Colon (tissue), 2 donors: ENCODE data around the gene TPSAB1.

Experiments used
- FAIRE-seq: peaks from 2 replicates; lab custom pipeline; 2012; peaks lifted over from hg19 to GRCh38; lab: Jason Lieb, UNC
- donor health status: control.
- donor health status: control.

Gene TPSAB1

GRCh38 chr16:1210461-1210860 lies 30.0 kb upstream of the TPSAB1 start:
- FAIRE-seq = no peak

- FAIRE-seq = no peak
These were observed 28.8 kb upstream of the TPSAB1 start for GRCh38 chr16:1211451-1212268.

- FAIRE-seq = no peak
These were observed 27.8 kb upstream of the TPSAB1 start for GRCh38 chr16:1212616-1213194.

GRCh38 chr16:1213231-1213630 lies 27.3 kb upstream of the TPSAB1 start:
- no peak for FAIRE-seq

- FAIRE-seq = no peak
These were observed 26.6 kb upstream of the TPSAB1 start for GRCh38 chr16:1213796-1214372.

GRCh38 chr16:1214719-1215118 lies 25.8 kb upstream of the TPSAB1 start:
- FAIRE-seq = no peak

GRCh38 chr16:1215574-1216295 lies 24.8 kb upstream of the TPSAB1 start:
- FAIRE-seq = no peak

GRCh38 chr16:1216296-1216619 lies 24.2 kb upstream of the TPSAB1 start:
- no peak for FAIRE-seq

- no peak for FAIRE-seq
These were observed 23.7 kb upstream of the TPSAB1 start for GRCh38 chr16:1216681-1217400.

GRCh38 chr16:1217526-1217925 lies 23.0 kb upstream of the TPSAB1 start:
- no peak for FAIRE-seq

- no peak for FAIRE-seq
These were observed 22.2 kb upstream of the TPSAB1 start for GRCh38 chr16:1218061-1218929.

- FAIRE-seq = no peak
These were observed 21.4 kb upstream of the TPSAB1 start for GRCh38 chr16:1218930-1219611.

- no peak for FAIRE-seq
These were observed 20.3 kb upstream of the TPSAB1 start for GRCh38 chr16:1220098-1220728.

- FAIRE-seq = no peak
These were observed 19.5 kb upstream of the TPSAB1 start for GRCh38 chr16:1220841-1221627.

- FAIRE-seq = no peak
These were observed 18.6 kb upstream of the TPSAB1 start for GRCh38 chr16:1221628-1222552.

- FAIRE-seq = no peak
These were observed 17.8 kb upstream of the TPSAB1 start for GRCh38 chr16:1222553-1223354.
